ENCODE results near the gene SEMA3D.
A peak's percentile ranks its signal among the peaks of the same experiment; 100 is the strongest.

SEMA3D gene

DNA sequence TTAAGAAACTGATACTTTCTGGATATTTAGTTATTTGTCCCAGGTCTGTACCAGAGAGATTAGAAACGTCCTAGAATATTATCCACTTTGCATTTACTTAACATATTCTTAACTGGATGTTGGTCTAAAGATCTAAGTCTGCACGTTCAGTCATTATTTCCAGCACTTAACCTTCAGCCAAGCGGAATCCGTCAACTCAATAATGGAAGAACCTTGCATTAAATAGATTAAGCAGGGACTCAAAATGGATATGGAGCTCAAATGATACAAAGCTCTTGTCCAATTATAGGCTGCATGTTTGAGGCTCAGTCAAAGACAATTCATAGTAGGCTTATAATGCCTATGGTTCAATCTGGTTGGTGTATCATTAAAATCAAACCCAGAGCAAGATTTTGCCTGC is 162.9 kb downstream of the SEMA3D start:
- TF ChIP-seq, protein P1, sequence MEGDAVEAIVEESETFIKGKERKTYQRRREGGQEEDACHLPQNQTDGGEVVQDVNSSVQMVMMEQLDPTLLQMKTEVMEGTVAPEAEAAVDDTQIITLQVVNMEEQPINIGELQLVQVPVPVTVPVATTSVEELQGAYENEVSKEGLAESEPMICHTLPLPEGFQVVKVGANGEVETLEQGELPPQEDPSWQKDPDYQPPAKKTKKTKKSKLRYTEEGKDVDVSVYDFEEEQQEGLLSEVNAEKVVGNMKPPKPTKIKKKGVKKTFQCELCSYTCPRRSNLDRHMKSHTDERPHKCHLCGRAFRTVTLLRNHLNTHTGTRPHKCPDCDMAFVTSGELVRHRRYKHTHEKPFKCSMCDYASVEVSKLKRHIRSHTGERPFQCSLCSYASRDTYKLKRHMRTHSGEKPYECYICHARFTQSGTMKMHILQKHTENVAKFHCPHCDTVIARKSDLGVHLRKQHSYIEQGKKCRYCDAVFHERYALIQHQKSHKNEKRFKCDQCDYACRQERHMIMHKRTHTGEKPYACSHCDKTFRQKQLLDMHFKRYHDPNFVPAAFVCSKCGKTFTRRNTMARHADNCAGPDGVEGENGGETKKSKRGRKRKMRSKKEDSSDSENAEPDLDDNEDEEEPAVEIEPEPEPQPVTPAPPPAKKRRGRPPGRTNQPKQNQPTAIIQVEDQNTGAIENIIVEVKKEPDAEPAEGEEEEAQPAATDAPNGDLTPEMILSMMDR (conservative IDR thresholded peaks at IDR 0.05), result no peak
- no peak overlapping the region for H3K27ac ChIP-seq

DNA sequence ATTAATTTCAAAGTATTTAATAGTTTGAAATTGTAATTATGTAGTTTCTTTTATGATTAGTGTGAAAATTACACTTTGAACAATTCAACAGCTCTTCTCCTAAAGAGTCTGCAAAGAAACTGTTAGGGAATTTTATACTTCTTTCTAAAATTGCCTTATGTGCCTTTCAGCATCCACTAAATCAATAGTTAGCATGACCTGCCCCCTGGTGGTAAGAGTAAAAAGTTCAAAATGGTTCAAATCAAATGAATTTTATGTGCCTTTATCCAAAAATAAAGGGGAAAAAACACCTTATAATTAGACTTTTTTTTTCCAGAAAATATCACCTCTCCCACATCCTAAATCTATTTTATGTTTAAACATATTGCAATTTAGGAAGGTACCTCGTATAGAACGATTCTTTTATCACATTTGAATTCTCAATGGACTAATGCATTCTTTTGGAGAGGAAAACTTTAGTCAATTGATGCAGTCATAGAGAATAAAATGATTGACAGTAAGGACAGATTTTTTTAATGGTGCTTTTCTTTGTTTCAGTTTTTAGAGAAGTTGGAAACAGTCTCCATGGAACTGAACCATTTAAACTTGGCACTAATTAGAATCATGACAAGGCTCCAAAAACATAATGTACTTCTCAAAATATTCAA is 163.7 kb downstream of the SEMA3D start:
- H3K27ac ChIP-seq, result no peak overlapping the region
- TF ChIP-seq, protein P1 (conservative IDR thresholded peaks at IDR 0.05), result peak; percentile 75

DNA sequence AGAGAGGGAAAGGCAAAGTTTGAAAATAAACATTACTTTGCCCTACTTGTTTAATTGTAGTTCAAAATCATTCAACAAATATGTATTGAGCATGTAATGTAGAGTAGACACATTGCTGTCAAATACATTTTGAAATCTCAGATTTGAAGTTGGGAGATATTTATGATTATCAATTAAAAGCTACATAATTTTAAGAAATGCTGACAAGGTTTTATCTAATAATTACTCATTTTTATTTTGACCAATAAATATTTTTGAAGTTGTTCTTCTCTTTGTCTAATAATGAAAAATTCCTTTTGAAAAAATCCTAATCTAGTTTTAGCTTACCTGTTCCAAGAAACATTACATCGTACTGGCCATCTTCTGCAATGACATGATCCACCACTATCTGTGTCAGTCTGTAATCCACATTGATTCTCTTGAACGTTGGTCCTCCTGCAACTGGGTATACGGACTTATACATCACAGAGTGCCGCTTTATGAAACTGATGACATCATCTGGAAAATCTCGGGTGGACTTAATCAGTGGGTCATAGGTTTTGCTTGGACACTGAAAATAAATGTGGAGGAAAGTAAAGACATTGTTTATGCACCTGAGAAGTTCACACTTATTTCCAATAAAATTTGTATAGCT is 164.7 kb downstream of the SEMA3D start:
- no peak overlapping the region for H3K27ac ChIP-seq
- TF ChIP-seq, protein P1 (conservative IDR thresholded peaks at IDR 0.05), result no peak

DNA sequence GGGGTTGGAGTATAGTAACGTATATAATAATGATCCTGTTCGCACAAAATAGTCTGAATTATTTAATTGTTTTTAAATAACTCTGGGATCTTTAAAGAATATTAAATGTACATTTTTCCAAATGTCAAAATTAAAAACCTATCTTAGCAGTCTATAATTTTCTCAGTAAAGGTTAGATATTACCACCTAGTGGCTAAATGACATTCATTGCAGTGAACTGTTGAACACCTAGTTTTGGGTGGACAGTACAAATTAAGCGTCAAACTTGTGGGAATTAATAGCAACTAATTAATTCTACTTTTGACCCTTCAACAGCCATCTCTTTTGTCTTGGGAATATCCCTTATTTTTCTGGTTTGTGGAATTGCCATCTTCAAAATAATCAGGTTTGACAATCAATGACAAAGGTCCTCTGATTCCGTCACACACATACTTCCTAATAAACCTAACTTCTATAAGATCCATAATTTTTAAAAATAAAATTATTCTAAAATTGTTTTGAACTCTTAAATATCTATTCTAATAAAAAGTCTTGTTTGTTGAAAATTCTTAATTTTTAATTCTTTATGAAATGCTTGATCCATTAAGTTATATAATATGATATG is 165.7 kb downstream of the SEMA3D start:
- no peak overlapping the region for H3K27ac ChIP-seq
- TF ChIP-seq, protein P1 (conservative IDR thresholded peaks at IDR 0.05), result peak; percentile 89

DNA sequence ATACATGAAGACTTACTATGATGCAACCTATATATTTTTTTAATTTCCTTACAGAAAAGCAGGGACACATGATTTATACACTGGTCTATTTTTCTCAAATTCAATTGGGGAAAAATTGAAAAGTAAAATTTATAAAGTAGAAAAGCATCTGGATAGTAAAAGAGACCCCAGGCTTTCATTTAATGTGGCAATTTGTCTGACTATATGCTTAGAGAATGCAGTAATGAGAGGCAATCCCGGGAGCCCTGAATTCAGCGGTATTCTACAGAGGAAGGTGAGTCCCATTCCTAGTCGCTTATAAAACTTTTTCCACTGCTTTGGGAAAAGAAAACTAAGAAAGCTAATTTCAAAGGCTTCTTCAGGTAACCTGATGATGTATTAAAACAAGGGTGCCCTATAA is 167.1 kb downstream of the SEMA3D start:
- TF ChIP-seq, protein P1 (conservative IDR thresholded peaks at IDR 0.05), result no peak
- H3K27ac ChIP-seq, result no peak overlapping the region

DNA sequence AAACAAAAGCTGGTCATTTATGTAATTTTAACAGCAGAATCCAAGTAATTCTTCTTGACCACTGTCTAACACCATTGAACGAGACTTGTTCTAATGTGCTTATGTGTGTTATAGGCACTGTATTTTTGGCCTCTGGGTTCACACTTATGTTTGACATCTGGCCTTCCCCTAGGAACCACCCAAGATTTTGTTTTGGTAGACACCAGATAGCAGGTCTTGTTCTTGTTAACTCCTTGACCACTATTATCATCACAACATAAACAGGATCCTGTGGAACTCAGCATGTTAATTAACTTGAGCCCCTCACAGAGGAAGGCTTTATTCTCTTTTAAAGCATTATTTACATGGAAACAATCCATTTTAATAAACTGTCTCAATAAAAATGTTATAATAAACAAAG is 167.7 kb downstream of the SEMA3D start:
- TF ChIP-seq, protein P1 (conservative IDR thresholded peaks at IDR 0.05), result no peak
- no peak overlapping the region for H3K27ac ChIP-seq

DNA sequence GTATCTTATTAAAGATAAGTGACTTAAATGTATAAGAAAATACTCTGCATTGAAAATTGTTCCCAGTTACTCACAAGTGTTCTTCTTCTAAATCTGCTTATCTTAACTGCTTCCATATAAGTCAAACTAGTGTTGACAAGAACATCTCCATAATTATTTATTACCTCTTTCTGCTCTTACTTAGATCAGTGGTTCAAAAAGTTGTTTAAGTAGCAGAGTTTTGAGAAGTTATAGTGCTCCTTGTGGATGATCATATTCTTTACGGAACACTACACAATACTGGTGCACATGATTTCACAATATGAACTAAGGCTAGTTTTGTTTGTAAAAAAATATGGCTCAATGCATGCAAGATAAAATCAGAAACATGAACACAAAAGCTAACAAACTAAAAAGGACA is 168.4 kb downstream of the SEMA3D start:
- H3K27ac ChIP-seq, result no peak overlapping the region
- TF ChIP-seq, protein P1 (conservative IDR thresholded peaks at IDR 0.05), result no peak

Measured in VCaP (cell line).